ENCODE data around the gene PACS1. TPM values are rescaled to one million over a fixed set of nuclear protein-coding genes. Genes with fewer than 3 reads are reported as not detected.

Gene PACS1
- total RNA-seq, 3 donors from 2014 or later: 37.9 to 40.6 (median 38.6) TPM

GRCh38 chr11:66130978-66131377 lies 60.9 kb downstream of the PACS1 start:
- Histone ChIP-seq H3K27me3 (no peaks in the 10 kb centered on the region), H3K36me3 (no peaks in the 10 kb centered on the region), H3K4me3 (no peak overlapping the region), H3K4me1 (peaks cover 0 to 9% of the 10 kb centered on the region in 2 donors), H3K9me3 (no peaks in the 10 kb centered on the region), H3K27ac (no peak overlapping the region)
- TF ChIP-seq CTCF (IDR thresholded peaks at IDR 0.05) (no peak), POLR2AphosphoS5 (IDR thresholded peaks at IDR 0.05) (no peak), POLR2A (IDR thresholded peaks at IDR 0.05) (no peak)
- DNase-seq (ENCODE audit: low spot score in 2 of 2): no peak
- intact Hi-C loops (cut with DNase I; ENCODE audit: low total_unique reads): no loop called here

GRCh38 chr11:66131937-66132632 lies 62.0 kb downstream of the PACS1 start:
- Histone ChIP-seq H3K9me3 (no peaks in the 10 kb centered on the region), H3K36me3 (no peaks in the 10 kb centered on the region), H3K4me1 (no peaks in the 10 kb centered on the region), H3K27me3 (no peaks in the 10 kb centered on the region), H3K27ac (no peak overlapping the region), H3K4me3 (no peak overlapping the region)
- no peak for DNase-seq (ENCODE audit: low spot score in 2 of 2)
- no peak for TF ChIP-seq POLR2A (IDR thresholded peaks at IDR 0.05)
- no peak for TF ChIP-seq CTCF (IDR thresholded peaks at IDR 0.05)
- no peak for TF ChIP-seq POLR2AphosphoS5 (IDR thresholded peaks at IDR 0.05)
- intact Hi-C loops (cut with DNase I; ENCODE audit: low total_unique reads): no loop called here

- Histone ChIP-seq H3K27ac (no peak overlapping the region), H3K36me3 (no peaks in the 10 kb centered on the region), H3K4me1 (no peaks in the 10 kb centered on the region), H3K4me3 (no peak overlapping the region), H3K27me3 (no peaks in the 10 kb centered on the region), H3K9me3 (no peaks in the 10 kb centered on the region)
- DNase-seq (ENCODE audit: low spot score in 2 of 2): no peak
- intact Hi-C loops (cut with DNase I; ENCODE audit: low total_unique reads): no loop called here
- no peak for TF ChIP-seq POLR2A (IDR thresholded peaks at IDR 0.05)
- no peak for TF ChIP-seq CTCF (IDR thresholded peaks at IDR 0.05)
- no peak for TF ChIP-seq POLR2AphosphoS5 (IDR thresholded peaks at IDR 0.05)
Observed at GRCh38 chr11:66133216-66133775, 63.2 kb downstream of the PACS1 start.

DNA sequence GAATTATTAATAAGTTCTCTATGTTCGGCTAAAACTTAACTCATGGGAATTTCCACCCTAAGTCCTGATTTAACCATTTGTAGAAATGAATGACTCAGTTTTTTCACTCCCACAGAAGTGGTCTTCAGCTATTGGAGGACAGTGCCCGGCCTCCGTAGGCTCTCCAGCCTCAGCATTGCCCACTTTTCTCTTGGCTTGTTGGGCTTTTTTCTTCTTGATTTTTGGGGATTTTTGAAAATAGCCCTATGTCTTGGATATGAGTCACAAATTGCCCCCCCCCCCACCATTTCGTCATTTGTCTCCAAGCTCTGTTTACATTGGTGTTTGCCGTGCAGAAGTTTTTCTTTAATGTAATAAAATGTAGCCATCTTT lies 66.7 kb downstream of the PACS1 start:
- H3K27ac ChIP-seq: no peak overlapping the region
- no peak for TF ChIP-seq POLR2AphosphoS5 (IDR thresholded peaks at IDR 0.05)
- TF ChIP-seq CTCF (IDR thresholded peaks at IDR 0.05): no peak
- TF ChIP-seq POLR2A (IDR thresholded peaks at IDR 0.05): no peak
- intact Hi-C loops (cut with DNase I; ENCODE audit: low total_unique reads): no loop called here

DNA sequence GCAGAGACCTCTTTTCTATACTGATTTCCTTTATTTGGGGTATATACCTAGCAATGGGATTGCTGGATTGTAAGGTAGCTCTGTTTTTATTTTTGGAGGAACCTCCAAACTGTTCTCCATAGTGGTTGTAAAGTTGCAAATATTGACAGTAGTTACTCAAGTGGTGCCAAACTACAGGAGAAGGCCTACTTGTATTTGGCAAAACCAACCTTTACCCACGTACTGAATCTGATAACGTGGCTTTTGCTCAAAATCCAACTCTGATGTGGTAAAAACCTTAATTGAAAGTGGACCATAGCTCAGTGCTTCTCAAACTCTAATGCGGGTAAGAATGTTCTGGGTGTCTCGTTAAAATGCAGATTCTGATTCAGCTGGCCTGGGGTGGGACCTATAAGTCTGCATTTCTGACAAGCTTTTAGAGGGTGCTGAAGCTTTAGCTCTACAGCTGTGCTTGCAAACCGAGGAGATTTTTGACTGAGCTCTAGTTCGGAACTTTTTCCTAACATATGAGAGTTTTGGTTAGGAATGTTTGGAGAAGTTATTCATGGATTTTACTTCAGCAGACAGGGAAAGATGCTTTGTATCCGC lies 69.8 kb downstream of the PACS1 start:
- DNase-seq (ENCODE audit: low spot score in 2 of 2): no peak
- H3K9me3 ChIP-seq: no peaks in the 10 kb centered on the region
- TF ChIP-seq CTCF (IDR thresholded peaks at IDR 0.05): no peak
- no peak for TF ChIP-seq POLR2A (IDR thresholded peaks at IDR 0.05)
- no peak for TF ChIP-seq POLR2AphosphoS5 (IDR thresholded peaks at IDR 0.05)

More for the DNA sequence above, 66.7 kb downstream of the PACS1 start:
- no peaks in the 10 kb centered on the region for H3K36me3 ChIP-seq
- H3K27me3 ChIP-seq: no peaks in the 10 kb centered on the region
- H3K9me3 ChIP-seq: no peaks in the 10 kb centered on the region
- H3K4me1 ChIP-seq: no peaks in the 10 kb centered on the region
- no peak for DNase-seq (ENCODE audit: low spot score in 2 of 2)
- H3K4me3 ChIP-seq: no peak overlapping the region

More for the DNA sequence above, 69.8 kb downstream of the PACS1 start:
- Histone ChIP-seq H3K4me3 (no peak overlapping the region), H3K27ac (no peak overlapping the region), H3K27me3 (no peaks in the 10 kb centered on the region), H3K36me3 (no peaks in the 10 kb centered on the region), H3K4me1 (no peaks in the 10 kb centered on the region)
- intact Hi-C loops (cut with DNase I; ENCODE audit: low total_unique reads): no loop called here

All from breast epithelium (tissue), 4 donors.